ENCODE results near the gene EFTUD2. TPM values are rescaled to one million over a fixed set of nuclear protein-coding genes. Genes with fewer than 3 reads are reported as not detected.

The EFTUD2 gene
- total RNA-seq, 2 donors from 2014 or later: 56.0 to 88.0 TPM

DNA sequence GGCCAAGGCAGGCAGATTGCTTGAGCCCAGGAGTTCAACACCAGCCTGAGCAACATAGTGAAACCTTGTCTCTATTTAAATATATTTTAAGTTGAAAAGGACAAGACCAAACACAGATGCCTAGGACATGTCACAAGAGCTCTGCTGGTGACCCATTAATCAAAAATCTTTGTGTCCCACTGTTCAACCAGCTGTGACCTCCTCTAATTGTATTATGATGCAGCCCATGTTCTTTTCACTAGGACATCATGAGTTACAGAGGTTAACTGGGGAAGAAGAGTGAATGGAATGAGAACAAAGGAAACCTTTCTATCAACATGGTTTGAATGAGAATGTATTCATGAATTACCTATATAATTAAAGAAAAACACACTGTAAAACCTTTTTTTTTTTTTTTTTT lies 7.0 kb downstream of the EFTUD2 start:
- Histone ChIP-seq H3K9me3 (no peaks in the 10 kb centered on the region), H3K4me3 (no peak overlapping the region), H3K36me3 (peaks cover 0 to 4% of the 10 kb centered on the region in 2 donors), H3K4me1 (replicated peaks) (no peaks in the 10 kb centered on the region), H3K27ac (no peak overlapping the region), H3K27me3 (replicated peaks; ENCODE audit: insufficient read depth) (no peaks in the 10 kb centered on the region)
- TF ChIP-seq POLR2AphosphoS5 (IDR thresholded peaks at IDR 0.05) (no peak), POLR2A (IDR thresholded peaks at IDR 0.05) (no peak)
- TF ChIP-seq, protein P1, sequence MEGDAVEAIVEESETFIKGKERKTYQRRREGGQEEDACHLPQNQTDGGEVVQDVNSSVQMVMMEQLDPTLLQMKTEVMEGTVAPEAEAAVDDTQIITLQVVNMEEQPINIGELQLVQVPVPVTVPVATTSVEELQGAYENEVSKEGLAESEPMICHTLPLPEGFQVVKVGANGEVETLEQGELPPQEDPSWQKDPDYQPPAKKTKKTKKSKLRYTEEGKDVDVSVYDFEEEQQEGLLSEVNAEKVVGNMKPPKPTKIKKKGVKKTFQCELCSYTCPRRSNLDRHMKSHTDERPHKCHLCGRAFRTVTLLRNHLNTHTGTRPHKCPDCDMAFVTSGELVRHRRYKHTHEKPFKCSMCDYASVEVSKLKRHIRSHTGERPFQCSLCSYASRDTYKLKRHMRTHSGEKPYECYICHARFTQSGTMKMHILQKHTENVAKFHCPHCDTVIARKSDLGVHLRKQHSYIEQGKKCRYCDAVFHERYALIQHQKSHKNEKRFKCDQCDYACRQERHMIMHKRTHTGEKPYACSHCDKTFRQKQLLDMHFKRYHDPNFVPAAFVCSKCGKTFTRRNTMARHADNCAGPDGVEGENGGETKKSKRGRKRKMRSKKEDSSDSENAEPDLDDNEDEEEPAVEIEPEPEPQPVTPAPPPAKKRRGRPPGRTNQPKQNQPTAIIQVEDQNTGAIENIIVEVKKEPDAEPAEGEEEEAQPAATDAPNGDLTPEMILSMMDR (IDR thresholded peaks at IDR 0.05): no peak
- no peak for DNase-seq (ENCODE audit: low spot score)
- intact Hi-C loops (cut with DNase I): no loop called here

DNA sequence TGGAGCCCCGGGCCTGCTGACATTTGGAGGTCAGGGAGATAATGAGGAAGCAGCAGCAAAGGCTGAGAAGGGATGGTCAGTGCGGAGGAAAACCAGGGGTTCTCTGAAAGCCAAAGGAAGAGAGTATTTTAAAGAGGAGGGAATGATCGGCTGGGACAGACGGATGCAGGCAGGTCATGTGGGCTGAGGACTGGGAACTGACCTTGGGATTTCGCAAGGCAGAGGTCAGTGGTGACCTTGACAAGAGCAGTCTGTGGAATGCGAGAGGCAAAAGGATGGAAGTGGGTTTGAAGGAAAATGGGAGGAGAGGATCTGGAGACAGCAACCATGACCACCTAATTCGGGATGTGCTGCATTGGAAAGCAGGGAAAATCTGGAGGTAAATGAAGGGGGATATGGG lies 10.2 kb downstream of the EFTUD2 start:
- no peaks in the 10 kb centered on the region for H3K9me3 ChIP-seq
- DNase-seq (ENCODE audit: low spot score): no peak
- TF ChIP-seq, protein P1 (IDR thresholded peaks at IDR 0.05): no peak
- TF ChIP-seq POLR2A (IDR thresholded peaks at IDR 0.05) (no peak), POLR2AphosphoS5 (IDR thresholded peaks at IDR 0.05) (no peak)
- H3K36me3 ChIP-seq: peaks cover 9% of the 10 kb centered on the region in 2 donors
- H3K27me3 ChIP-seq (replicated peaks; ENCODE audit: insufficient read depth): no peaks in the 10 kb centered on the region
- no peak overlapping the region for H3K4me3 ChIP-seq
- intact Hi-C loops (cut with DNase I): no loop called here
- WGBS: 85% methylated on average over 7 of the region's 7 CpGs
- no peaks in the 10 kb centered on the region for H3K4me1 ChIP-seq (replicated peaks)
- no peak overlapping the region for H3K27ac ChIP-seq

DNA sequence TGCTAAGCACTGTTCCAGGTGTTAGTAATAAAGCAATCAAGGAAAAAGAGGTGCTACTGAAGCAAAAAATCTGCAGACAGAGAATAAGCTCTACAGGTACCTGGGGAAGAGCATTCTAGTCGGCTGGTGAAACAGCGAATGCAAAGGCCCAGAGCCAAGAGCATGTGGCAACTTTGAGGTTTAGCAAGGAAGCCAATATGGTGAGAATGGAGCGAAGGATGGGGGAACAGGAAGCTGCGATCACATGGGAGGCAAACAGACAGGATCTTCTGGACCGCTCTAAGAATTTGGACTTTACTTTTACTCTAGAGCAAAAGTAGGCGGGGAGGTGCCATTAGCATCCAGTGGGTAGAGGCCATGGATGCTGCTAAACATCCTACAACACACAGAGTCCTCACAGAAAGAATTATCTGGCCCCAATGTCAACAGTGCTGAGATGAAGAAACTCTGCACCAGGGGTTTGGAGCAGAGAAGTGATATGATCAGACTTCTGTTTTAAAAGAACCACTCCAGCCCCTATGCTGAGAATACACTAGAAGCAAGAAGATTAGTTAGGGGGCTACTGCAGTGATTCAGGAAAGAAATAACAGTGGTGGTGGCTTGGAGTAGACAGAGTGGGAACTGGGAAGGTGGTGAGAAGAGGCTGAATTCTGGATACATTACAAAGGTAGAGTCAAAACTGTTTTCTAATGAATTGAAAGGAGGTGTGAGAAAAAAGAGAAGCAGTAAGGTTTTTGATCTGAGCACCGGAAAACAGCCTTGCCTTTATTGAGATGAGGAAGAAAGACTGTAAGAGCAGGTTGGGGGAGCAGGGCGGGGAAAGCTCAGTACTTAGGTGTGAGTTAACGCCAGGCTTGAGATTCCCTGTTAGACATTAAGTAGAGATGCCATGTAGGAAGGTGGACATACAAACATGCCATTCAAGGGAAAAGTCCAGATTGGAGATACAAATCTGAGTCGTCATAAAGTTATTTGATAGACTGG lies 11.0 kb downstream of the EFTUD2 start:
- Histone ChIP-seq H3K4me3 (no peak overlapping the region), H3K4me1 (replicated peaks) (no peaks in the 10 kb centered on the region), H3K36me3 (peaks cover 5 to 14% of the 10 kb centered on the region in 2 donors), H3K27ac (no peak overlapping the region), H3K27me3 (replicated peaks; ENCODE audit: insufficient read depth) (no peaks in the 10 kb centered on the region), H3K9me3 (no peaks in the 10 kb centered on the region)
- TF ChIP-seq POLR2A (IDR thresholded peaks at IDR 0.05) (no peak), POLR2AphosphoS5 (IDR thresholded peaks at IDR 0.05) (no peak)
- TF ChIP-seq, protein P1 (IDR thresholded peaks at IDR 0.05): no peak
- 82% methylated on average over 10 of the region's 10 CpGs for WGBS
- intact Hi-C loops (cut with DNase I): no loop called here
- DNase-seq (ENCODE audit: low spot score): no peak

DNA sequence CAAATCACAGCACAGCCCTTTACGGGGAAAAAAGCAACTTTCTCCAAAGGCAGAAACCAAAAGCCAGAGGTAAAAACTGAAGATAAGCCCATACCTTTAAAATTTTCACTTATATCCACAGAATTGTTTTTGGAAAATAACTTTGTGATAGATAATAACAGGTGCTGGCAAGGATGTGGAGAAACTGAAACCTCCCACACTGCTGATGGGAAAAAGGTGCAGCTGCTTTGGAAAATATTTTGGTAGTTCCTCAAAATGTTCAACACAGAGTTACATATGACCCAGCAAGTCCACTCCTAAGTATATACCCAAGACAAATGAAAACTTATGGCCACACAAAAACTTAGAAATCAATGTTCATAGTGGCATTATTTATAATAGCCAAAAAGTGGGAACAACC lies 12.2 kb downstream of the EFTUD2 start:
- no peak overlapping the region for H3K4me3 ChIP-seq
- intact Hi-C loops (cut with DNase I): no loop called here
- TF ChIP-seq POLR2A (IDR thresholded peaks at IDR 0.05): no peak
- TF ChIP-seq, protein P1 (IDR thresholded peaks at IDR 0.05): no peak
- TF ChIP-seq POLR2AphosphoS5 (IDR thresholded peaks at IDR 0.05): no peak
- no peaks in the 10 kb centered on the region for H3K4me1 ChIP-seq (replicated peaks)
- no peak for DNase-seq (ENCODE audit: low spot score)
- no peaks in the 10 kb centered on the region for H3K9me3 ChIP-seq
- H3K27ac ChIP-seq: no peak overlapping the region
- WGBS: 95% methylated on average over 1 of the region's 1 CpG
- H3K27me3 ChIP-seq (replicated peaks; ENCODE audit: insufficient read depth): no peaks in the 10 kb centered on the region
- H3K36me3 ChIP-seq: peaks cover 5 to 23% of the 10 kb centered on the region in 2 donors

DNA sequence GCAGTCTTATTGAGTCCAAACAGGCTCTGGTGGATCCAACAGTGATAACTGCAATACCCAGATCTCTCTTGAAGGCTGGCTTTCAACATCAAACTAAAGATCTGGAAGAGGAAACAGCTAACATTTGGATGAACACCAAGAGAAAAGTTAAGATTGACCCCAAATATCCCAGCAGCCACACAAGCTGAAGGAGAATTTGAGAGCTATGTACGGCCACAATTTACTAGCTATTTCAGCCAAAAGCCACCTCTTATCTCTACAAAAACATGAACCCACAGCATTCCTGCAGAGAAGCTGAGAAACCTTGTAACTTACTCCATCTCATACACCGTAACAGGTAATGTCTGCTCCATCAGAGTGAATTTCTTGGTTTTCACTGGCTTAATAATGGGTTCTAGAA lies 14.3 kb downstream of the EFTUD2 start:
- no peak overlapping the region for H3K4me3 ChIP-seq
- no peaks in the 10 kb centered on the region for H3K27me3 ChIP-seq (replicated peaks; ENCODE audit: insufficient read depth)
- no peaks in the 10 kb centered on the region for H3K9me3 ChIP-seq
- intact Hi-C loops (cut with DNase I): no loop called here
- no peak for TF ChIP-seq POLR2A (IDR thresholded peaks at IDR 0.05)
- no peak for TF ChIP-seq POLR2AphosphoS5 (IDR thresholded peaks at IDR 0.05)
- TF ChIP-seq, protein P1 (IDR thresholded peaks at IDR 0.05): no peak
- 93% methylated on average over 2 of the region's 2 CpGs for WGBS
- DNase-seq (ENCODE audit: low spot score): no peak
- no peaks in the 10 kb centered on the region for H3K4me1 ChIP-seq (replicated peaks)
- H3K27ac ChIP-seq: no peak overlapping the region
- H3K36me3 ChIP-seq: peaks cover 5 to 29% of the 10 kb centered on the region in 2 donors
